SU-DHL-6 (cell line): ENCODE data around the gene TMEM92.

Experiments
- EZH2phosphoT487 ChIP-seq: fragments of 200-600 bp; sonication (generic), shearing (Covaris generic); conservative IDR thresholded peaks from 2 replicates; pipeline ENCODE4 v1.6.1; 2018; ENCODE audit warnings: mild to moderate bottlenecking, antibody characterized with exemption, low read length, moderate library complexity, mixed read lengths
- TF ChIP-seq, protein P1 (sequence below): fragments of 200-600 bp; sonication (generic); IDR thresholded peaks from one replicate; pipeline ENCODE4 v1.5.1; 2017; ENCODE audit warnings: antibody characterized with exemption, mild to moderate bottlenecking, low read length, moderate library complexity; ENCODE audit not compliant: insufficient read depth, poor library complexity, severe bottlenecking

DNA sequence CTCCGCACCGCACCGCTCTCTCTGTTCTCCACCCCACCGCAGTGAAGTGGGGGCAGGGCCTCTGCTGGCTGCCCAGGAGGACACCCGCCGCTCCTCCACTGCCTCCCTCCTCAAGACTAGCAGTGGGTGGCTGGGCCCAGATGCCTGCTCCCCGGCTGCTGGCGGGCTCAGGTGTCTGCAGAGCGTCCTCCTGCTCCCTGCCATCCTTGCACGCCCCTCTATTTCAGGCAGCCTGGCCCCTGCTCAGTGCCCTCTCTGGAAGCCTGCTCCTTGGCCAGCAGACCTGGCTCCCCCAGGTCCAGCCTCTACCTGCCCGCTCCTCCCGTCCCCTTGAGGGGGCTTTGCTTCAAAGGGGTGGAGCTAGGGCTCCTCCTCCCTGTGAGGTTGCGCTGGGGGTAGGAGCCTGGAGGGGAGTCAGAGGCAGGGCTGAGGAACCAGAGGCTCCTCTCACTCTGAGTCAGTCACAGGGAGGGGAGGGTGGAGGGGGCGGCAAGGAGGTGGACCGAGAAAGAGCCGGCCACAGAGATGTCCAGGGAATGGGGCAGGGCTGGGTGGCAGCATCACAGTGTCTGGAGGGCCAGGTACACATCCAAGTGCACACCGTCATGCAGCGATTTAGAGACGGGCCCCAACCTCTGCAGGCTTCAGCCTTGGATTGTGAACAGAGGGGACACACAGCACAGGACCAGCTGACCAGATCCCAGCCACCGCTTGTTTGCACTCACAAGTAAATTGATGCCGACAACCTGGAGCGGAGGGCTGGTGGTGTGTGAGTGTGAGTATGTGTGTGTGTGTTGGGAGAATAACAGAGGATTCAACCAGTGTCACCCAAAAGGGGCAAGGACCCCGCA is 9.8 kb upstream of the TMEM92 start:
- TF ChIP-seq, protein P1, sequence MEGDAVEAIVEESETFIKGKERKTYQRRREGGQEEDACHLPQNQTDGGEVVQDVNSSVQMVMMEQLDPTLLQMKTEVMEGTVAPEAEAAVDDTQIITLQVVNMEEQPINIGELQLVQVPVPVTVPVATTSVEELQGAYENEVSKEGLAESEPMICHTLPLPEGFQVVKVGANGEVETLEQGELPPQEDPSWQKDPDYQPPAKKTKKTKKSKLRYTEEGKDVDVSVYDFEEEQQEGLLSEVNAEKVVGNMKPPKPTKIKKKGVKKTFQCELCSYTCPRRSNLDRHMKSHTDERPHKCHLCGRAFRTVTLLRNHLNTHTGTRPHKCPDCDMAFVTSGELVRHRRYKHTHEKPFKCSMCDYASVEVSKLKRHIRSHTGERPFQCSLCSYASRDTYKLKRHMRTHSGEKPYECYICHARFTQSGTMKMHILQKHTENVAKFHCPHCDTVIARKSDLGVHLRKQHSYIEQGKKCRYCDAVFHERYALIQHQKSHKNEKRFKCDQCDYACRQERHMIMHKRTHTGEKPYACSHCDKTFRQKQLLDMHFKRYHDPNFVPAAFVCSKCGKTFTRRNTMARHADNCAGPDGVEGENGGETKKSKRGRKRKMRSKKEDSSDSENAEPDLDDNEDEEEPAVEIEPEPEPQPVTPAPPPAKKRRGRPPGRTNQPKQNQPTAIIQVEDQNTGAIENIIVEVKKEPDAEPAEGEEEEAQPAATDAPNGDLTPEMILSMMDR: no peak
- no peak for TF ChIP-seq EZH2phosphoT487
